KOPT-K1 (cell line): ENCODE data around the gene TPPP.
A peak's percentile ranks its signal among the peaks of the same experiment; 100 is the strongest.

ENCODE experiments used
- H3K27ac ChIP-seq: fragments of 200-600 bp; sonication (generic); 2 replicates; pipeline ENCODE4 v1.5.1; 2016; ENCODE audit warnings: antibody characterized with exemption, mild to moderate bottlenecking, low read depth, low read length; ENCODE audit not compliant: poor library complexity, severe bottlenecking
- H3K36me3 ChIP-seq: fragments of 200-600 bp; sonication (generic); 2 replicates; pipeline ENCODE4 v1.5.1; 2017; ENCODE audit warnings: antibody characterized with exemption, mild to moderate bottlenecking, low read length, moderate library complexity; ENCODE audit not compliant: insufficient read depth
- H3K9me3 ChIP-seq: fragments of 200-600 bp; sonication (generic); 2 replicates; pipeline ENCODE4 v1.5.1; 2017; ENCODE audit warnings: antibody characterized with exemption, low read length, mild to moderate bottlenecking; ENCODE audit not compliant: insufficient read depth, poor library complexity, severe bottlenecking

The TPPP gene

DNA sequence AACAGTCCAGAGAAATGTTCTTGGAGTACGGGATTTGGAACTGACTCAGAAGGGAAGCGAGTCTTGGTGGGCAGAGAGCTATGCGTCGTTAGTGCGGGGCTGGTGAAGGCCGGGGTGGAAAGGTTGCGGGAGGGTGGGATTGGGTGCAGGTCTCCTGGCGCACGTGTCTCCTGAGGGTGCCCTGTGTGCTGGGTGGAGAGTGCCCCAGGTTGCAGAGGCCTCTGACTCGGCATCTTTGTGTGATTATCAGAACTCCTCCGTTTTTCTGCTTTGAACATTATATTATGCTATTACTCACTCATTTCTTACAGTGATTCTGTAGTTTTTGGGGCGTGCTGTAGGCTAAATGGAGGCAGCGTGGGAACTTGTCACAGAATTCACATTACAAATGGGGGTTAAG, 69.6 kb downstream of the TPPP start:
- Histone ChIP-seq H3K9me3 (no peaks in the 10 kb centered on the region), H3K27ac (no peak overlapping the region), H3K36me3 (peaks cover 100% of the 10 kb centered on the region)

DNA sequence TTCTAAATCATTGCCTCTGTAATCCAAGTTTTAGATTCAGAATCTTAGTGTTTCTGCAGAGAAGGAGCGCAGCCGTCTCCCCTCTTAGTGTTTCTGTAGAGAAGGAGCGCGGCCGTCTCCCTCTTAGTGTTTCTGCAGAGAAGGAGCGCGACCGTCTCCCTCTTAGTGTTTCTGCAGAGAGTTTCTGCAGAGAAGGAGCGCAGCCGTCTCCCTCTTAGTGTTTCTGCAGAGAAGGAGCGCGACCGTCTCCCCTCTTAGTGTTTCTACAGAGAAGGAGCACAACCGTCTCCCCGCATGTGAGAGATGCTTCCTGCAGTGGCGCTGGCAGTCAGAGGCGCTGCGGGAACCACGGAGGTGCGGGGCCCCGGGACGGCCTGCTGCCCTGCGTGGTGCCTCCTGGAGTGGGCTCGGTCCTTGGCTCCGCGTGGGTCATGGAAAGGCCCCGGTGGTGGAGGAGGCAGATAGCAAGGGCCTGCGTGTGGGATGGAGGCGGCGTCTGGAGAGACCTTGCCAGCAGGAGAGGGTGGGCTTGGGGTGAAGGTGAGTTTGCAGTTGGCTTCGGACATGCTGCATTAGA, 70.1 kb downstream of the TPPP start:
- Histone ChIP-seq H3K9me3 (no peaks in the 10 kb centered on the region), H3K27ac (no peak overlapping the region), H3K36me3 (peaks cover 100% of the 10 kb centered on the region)

DNA sequence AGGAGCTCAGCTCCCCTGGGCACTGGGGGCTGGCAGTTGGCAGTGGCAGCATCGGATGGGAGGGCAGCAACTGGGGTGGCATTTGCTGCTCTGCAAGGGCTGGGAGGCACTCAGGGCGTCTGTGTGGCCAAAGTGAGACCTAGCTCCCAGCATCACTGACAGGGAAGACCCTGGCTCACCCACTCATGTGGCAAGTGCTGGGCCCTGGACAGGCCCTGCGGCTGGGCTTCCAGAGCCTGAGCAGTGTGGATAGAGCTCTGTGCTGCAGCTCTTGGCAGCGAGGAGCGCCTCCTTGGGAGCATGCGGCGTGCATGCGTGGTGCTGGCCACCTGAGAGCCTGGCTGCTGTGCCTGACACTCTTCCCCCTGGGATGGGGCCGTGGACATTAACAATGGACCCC, 70.8 kb downstream of the TPPP start:
- H3K9me3 ChIP-seq = no peaks in the 10 kb centered on the region
- H3K36me3 ChIP-seq = peaks cover 100% of the 10 kb centered on the region
- H3K27ac ChIP-seq = no peak overlapping the region

DNA sequence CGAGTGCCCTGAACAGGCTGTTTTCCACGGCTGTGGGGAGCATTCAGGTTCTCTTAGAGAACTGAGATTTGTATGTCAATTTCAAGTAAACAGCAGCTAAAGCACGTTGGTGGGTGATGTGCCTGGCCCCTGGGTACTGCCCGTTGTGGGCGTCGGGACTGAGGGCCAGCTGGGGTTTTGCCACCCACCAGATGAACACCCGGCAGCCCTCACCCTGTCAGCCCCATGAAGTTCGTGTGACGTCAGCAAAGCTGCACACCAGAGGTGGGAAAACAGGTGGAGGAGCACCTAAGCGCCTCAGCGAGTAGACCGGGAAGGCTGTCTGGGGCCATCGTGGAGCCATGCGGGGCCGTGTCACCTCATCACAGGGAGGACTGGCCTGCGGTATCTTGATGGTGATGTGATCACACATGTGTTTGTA, 71.8 kb downstream of the TPPP start:
- no peaks in the 10 kb centered on the region for H3K9me3 ChIP-seq
- no peak overlapping the region for H3K27ac ChIP-seq
- peaks cover 100% of the 10 kb centered on the region for H3K36me3 ChIP-seq

DNA sequence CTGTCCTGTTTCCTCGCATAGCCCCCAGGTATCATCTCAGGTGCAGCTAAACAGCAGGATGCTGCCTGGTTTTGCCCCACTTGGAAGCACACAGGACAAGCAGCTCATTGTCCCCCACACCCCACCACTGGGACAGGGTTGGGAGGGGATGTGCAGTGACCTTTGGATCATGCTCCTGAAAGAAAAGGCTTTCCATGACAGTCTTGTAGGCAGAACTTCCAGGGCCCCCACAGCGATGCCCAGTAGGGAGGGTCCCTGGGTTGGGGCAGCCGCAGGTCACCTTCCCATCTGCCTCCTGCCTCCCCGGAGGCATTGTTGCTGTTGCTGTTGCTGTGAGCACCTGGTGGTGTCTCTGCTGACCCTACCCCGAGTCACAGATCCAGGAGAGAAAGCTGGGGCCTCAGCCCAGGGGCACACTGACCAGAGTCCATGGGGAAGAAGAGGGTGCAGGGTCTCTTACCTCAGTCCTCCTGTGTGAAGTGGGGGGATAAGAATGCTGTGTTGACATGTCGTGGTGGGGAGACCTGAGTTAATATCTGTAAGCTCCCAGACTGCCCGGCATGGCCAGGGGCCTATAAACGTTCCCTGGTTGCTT, 72.5 kb downstream of the TPPP start:
- no peaks in the 10 kb centered on the region for H3K9me3 ChIP-seq
- H3K36me3 ChIP-seq = peaks cover 94% of the 10 kb centered on the region
- no peak overlapping the region for H3K27ac ChIP-seq

DNA sequence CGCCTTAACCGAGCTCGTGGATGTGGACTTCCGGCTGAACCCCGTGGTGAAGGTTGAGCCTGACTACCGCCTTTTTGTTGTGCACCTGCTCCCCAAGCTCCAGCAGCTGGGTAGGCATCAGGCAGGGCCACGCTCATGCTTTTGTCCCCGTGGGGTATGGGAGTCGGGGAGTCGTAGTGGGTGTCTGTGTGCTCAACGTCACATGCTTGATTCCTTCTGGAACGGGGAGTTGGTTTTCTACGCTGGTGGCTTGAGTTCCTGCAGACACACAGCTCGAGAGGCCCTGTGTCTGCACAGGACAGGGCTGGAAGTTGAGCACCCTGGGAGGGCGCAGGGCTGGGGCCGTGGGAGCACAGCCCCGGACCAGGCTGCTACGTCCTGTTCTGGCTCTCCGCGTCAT, 73.0 kb downstream of the TPPP start:
- H3K27ac ChIP-seq = no peak overlapping the region
- H3K9me3 ChIP-seq = no peaks in the 10 kb centered on the region
- H3K36me3 ChIP-seq = peaks cover 89% of the 10 kb centered on the region

DNA sequence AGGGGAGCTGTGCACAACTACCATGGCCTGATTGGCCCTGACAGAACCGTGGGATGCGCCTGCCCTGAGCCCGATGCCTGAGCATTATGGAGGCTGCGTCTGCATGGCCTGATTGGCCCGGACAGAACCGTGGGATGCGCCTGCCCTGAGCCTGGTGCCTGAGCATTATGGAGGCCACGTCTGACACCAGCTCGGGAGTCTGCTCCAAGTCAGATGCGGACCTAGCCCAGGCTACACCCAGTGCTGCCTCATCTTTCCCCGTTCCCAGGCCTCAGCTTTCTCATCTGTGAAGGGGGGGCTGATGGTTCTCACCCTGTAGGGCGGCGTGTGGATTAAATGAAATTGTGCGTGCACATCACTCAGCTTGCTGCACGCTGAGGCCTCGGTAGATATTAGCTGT, 73.7 kb downstream of the TPPP start:
- Histone ChIP-seq H3K9me3 (no peaks in the 10 kb centered on the region), H3K36me3 (peaks cover 81% of the 10 kb centered on the region), H3K27ac (no peak overlapping the region)

DNA sequence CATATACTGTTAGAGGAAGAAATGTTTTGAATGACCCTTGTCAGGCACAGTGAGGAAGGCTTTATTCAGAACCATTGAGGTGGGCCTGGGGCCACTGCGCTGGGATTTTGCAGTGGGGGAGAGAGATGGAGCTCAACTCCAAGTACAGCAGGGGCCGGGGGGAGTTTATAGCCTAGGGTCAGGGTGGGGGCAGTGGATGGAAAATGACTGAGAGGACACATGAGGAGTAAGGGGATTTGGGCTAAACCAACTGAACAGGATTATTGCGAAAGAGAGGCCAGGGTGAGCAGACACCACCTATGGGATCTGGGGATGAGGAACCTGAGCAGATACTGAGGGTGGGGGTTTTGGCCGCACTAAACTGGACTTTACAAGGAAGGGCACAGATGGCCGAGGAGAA, 74.7 kb downstream of the TPPP start:
- Histone ChIP-seq H3K9me3 (no peaks in the 10 kb centered on the region), H3K36me3 (peaks cover 72% of the 10 kb centered on the region), H3K27ac (no peak overlapping the region)

DNA sequence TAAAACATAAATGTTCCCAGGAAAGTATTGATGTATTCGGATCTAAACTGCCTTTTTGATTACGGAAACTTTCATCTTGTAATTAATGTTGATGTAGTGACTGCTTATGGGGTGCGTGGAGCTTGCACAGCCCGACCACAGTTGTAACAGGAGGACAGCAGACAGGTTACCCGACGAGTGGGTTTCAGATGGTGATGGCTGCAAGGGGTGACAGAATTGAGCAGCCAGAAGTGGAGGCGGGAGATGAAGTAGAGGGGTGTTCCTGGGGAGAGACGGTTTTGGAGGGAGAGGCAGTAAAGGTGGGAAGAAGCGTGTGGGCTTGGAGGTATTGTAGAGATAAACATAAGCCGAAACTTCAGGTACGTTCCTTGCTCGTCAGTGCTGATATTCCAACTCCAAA, 75.3 kb downstream of the TPPP start:
- H3K36me3 ChIP-seq = peaks cover 66% of the 10 kb centered on the region
- H3K27ac ChIP-seq = no peak overlapping the region
- H3K9me3 ChIP-seq = peaks cover 3% of the 10 kb centered on the region

DNA sequence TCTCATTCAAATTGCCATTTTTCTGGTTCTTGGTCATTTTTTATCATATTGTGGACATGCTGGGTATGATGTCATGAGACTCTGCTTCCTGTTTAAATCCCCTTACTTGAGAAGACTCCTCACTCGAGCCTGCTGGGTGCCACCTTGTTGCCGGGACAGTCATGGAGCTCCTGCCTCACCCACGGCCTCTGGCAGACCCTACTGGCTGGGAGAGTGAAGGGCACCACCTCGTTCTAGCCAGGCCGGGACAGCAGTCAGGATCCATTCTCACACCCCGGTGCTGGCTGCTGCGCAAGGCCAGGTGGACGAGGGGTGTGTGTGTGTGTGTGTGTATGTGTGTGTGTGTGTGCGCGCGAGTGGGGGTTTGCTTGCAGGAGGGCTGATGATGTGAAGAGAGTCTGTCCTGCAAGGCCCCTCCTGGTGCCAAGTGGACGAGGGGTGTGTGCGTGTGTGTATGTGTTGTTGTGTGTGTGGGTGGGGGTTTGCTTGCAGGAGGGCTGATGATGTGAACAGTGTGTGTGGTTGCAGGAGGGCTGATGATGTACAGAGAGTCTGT, 76.6 kb downstream of the TPPP start:
- Histone ChIP-seq H3K36me3 (peaks cover 53% of the 10 kb centered on the region), H3K27ac (no peak overlapping the region), H3K9me3 (peaks cover 4% of the 10 kb centered on the region)

DNA sequence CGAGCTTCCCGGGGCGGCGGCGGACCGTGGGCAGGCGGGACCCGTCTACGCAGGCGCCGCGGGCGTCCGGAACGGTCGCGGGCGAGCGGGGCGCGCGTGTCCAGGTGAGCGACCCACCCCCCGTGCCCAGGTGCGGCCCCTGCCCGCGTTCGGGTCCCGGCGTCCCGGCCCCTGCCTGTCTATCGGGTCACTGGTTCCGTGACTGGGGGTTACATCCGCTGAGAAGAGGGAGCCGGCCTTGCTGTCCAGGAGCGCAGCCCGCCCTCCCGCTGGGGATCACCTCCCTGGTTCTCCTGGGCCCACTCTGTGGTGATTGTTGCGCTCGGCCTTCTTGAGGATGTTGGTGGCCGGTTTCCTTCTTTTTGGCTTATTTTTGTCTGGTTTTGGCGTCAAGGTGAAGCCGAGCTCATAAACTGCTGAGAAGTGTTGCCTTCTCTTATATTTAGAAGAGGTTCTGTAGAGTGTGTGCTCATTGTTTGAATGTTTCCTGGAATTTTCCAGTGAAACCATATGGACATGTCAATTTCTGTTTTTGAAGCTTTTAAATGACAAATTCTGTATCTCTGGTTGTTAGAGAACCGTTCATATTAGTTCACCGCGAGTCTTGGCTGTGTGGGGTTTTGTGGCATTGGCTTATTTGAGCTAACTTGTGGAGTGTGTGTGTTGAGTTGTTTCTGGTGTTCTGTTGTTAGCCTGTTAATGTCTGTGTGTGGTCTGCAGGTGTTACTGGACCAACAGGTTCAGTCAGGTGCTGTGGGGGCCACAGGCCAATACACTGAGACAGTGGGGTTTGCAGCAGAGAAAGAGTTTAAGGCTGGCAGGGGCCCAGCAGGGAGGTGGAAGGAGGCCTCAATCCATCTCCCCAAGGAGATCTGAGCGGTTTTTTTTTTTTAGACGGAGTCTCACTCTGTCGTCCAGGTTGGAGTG, 80.4 kb downstream of the TPPP start:
- Histone ChIP-seq H3K9me3 (peaks cover 4% of the 10 kb centered on the region), H3K36me3 (peaks cover 15% of the 10 kb centered on the region), H3K27ac (peak overlapping the region; percentile 68)

DNA sequence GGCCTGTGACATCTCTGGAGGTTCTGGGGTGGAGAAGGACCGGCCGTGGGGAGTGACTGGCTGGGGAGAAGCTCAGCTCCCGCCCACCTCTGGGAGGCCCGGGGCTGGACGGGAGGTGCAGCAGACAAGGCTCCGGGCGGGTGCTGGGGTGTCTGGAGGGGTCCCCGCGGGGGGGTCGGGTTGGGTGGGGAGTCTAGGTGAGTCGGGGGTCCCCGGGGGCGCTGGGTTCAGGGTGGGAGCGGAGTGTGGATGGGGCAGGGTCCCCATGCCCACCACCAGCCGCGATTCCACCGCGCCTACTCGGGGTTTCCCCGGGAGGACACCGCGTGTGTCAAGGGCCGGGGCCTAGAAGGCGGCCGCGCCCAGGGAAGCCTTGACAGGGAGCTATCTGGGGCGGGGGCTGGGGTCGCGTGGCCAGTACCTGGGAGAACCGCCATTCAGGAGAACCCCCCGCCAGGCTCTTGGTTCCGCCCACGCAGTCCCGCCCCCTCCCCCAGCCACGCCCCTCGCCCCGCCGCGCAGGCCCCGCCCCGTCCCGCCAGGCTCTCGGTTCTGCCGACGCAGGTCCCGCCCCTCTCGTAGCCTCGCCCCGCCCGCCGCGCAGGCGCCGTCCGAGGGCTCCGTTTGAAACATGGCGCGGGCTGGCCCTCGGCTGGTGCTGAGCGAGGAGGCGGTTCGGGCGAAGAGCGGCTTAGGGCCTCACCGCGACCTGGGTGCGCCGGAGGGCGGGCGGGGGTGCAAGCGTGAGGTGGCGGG, 81.2 kb downstream of the TPPP start, which contains the start of gene CEP72:
Gene CEP72, plus strand, starts transcription at position 610 of the 756 bp plus-strand sequence. Its CDS starts 22 bp downstream, at position 632.
- H3K9me3 ChIP-seq = peaks cover 4% of the 10 kb centered on the region
- peaks cover 6% of the 10 kb centered on the region; the same call in 1 of the 2 replicates for H3K36me3 ChIP-seq
- H3K27ac ChIP-seq = peak within 1 kb of the TSS; percentile 68

DNA sequence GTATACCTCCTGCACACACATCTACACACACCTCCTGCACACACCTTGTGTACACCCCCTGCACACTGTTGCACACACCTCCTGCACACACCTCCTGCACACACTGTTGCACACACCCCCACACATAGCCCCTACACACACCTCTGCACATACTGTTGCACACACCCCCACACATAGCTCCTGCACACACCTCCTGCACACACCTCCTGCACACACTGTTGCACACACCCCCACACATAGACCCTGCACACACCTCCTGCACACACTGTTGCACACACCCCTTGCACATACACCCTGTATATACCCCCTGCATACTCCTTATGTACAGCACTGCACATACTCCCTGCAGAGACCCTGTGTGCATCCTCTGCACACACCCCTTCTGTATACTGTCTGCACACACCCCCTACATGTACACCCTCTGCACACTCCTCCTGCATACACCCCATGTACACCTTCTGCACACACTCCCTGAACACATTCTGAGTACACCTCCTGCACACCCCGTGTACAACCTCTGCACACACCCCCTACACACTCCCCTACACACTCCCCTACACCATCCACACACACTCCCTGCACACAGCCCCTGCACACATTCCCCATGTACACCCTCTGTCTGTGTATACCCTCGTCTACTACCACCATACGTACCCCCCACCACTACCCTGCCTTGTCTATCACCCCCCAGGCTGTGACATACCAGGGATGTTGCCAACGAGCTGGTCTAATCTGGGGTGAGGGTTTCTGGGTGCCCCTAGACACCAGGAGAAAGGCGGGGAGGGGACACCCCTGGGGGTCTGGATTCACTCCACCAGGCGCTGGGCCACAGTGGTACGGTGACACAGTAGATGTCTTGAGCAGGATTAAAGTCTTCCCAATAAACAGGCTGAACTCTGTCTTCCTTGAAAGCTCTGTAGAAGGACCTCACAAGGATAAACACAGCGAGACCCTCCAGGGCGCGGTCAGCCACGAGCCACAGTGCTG, 82.1 kb downstream of the TPPP start:
- H3K36me3 ChIP-seq = no peaks in the 10 kb centered on the region; the same call in 1 of the 2 replicates
- peak overlapping the region; percentile 68 for H3K27ac ChIP-seq
- peaks cover 4% of the 10 kb centered on the region for H3K9me3 ChIP-seq
